H1 (cell line): Measurements from ENCODE around the gene FAT1. TPM values are rescaled to one million over a fixed set of nuclear protein-coding genes. Genes with fewer than 3 reads are reported as not detected.

Source experiments
- CTCF ChIA-PET: fragments of 300-600 bp; sonication (Branson Sonifier 250); formaldehyde crosslinking; loops from one replicate; lab custom pipeline; 2021; ENCODE audit not compliant: partially characterized antibody; lab: Charles Lee
- POLR2A ChIA-PET: fragments of 300-600 bp; sonication (Branson Sonifier 250); formaldehyde crosslinking; loops from one replicate; lab custom pipeline; 2021; ENCODE audit warnings: inconsistent platforms; ENCODE audit not compliant: partially characterized antibody; lab: Charles Lee
- DNase-seq, 2 experiments: peaks; one replicate each; pipeline versions ENCODE4 v3.0.0 to v3.0.0-alpha.2; 2010 to 2022; ENCODE audit warnings: low spot score in 2 of 2, low read depth in 1 of 2, mixed read lengths in 1 of 2
- FAIRE-seq: peaks from 2 replicates; lab custom pipeline; 2011; peaks lifted over from hg19 to GRCh38; lab: Jason Lieb, UNC
- H2AFZ ChIP-seq: 2 replicates; pipeline ENCODE4 v1.8.1; 2012; ENCODE audit warnings: low read length, inconsistent platforms
- H2AK5ac ChIP-seq: 2 replicates; pipeline ENCODE4 v1.6.1; 2013; ENCODE audit warnings: low read depth, low read length
- H2BK120ac ChIP-seq: replicated peaks from 2 replicates; pipeline ENCODE3; 2013; ENCODE audit warnings: low read depth, low read length, inconsistent platforms
- H2BK12ac ChIP-seq: 2 replicates; pipeline ENCODE4 v1.6.1; 2013; ENCODE audit warnings: low read depth, low read length
- H2BK15ac ChIP-seq: 2 replicates; pipeline ENCODE4 v1.6.1; 2013; ENCODE audit warnings: low read length
- H2BK20ac ChIP-seq: 2 replicates; pipeline ENCODE4 v1.6.1; 2013; ENCODE audit warnings: low read length
- H2BK5ac ChIP-seq: 2 replicates; pipeline ENCODE4 v1.6.1; 2013; ENCODE audit warnings: low read depth, low read length
- H3K14ac ChIP-seq: 2 replicates; pipeline ENCODE4 v1.6.1; 2013; ENCODE audit warnings: inconsistent platforms; ENCODE audit not compliant: insufficient read length
- H3K18ac ChIP-seq: 2 replicates; pipeline ENCODE4 v1.6.1; 2013; ENCODE audit warnings: low read length; ENCODE audit errors: extremely low read depth
- H3K23ac ChIP-seq: 2 replicates; pipeline ENCODE4 v1.6.1; 2013; ENCODE audit warnings: inconsistent platforms; ENCODE audit not compliant: insufficient read length
- H3K23me2 ChIP-seq: 2 replicates; pipeline ENCODE4 v1.6.1; 2013; ENCODE audit warnings: low read depth, low read length
- H3K27ac ChIP-seq: 2 replicates; pipeline ENCODE4 v1.6.1; 2011; ENCODE audit warnings: low read depth, low read length, inconsistent platforms
- H3K27me3 ChIP-seq, 4 experiments: replicated peaks in 1 of 4; 1 replicate in 1 of 4; 2 replicates in 3 of 4; pipeline versions ENCODE4 v1.6.1 to v1.8.1; 2011 to 2013; ENCODE audit warnings: low read length in 3 of 4, mild to moderate bottlenecking in 3 of 4, inconsistent platforms in 2 of 4, mixed read lengths in 2 of 4, moderate library complexity in 1 of 4; ENCODE audit not compliant: control insufficient read depth in 3 of 4, insufficient read depth in 3 of 4; ENCODE audit errors: extremely low read depth in 1 of 4
- H3K36me3 ChIP-seq, 4 experiments: 2 replicates each; pipeline versions ENCODE4 v1.6.1 to v1.8.1; 2011 to 2013; ENCODE audit warnings: mild to moderate bottlenecking in 4 of 4, low read length in 3 of 4, moderate library complexity in 2 of 4, control low read depth in 1 of 4, inconsistent platforms in 1 of 4; ENCODE audit not compliant: insufficient read depth in 4 of 4, control insufficient read depth in 2 of 4
- H3K4ac ChIP-seq: replicated peaks from 2 replicates; pipeline ENCODE3; 2013; ENCODE audit warnings: low read length, low read depth, mixed read lengths, inconsistent platforms; ENCODE audit not compliant: insufficient read length
- H3K4me1 ChIP-seq, 4 experiments: replicated peaks in 1 of 4; 1 replicate in 1 of 4; 2 replicates in 3 of 4; pipeline versions ENCODE4 v1.6.1 to v1.8.1; 2011 to 2013; ENCODE audit warnings: low read length in 3 of 4, inconsistent platforms in 2 of 4, mixed read lengths in 1 of 4; ENCODE audit not compliant: insufficient read depth in 4 of 4, control insufficient read depth in 3 of 4
- H3K4me2 ChIP-seq, 2 experiments: 2 replicates each; pipeline versions ENCODE4 v1.6.1 to v1.8.1; 2011 to 2013; ENCODE audit warnings: low read depth in 2 of 2, low read length in 2 of 2, control low read depth in 1 of 2, inconsistent platforms in 1 of 2, mild to moderate bottlenecking in 1 of 2; ENCODE audit not compliant: insufficient read depth in 1 of 2
- H3K4me3 ChIP-seq, 4 experiments: fragments of 200-600, 300-600 bp in 1 of 4; sonication (generic), shearing (Covaris generic), sonication (Bioruptor Twin) in 1 of 4; 2 replicates each; pipeline versions ENCODE4 v1.5.1 to v1.8.1; 2011 to 2016; ENCODE audit warnings: low read length in 4 of 4, low read depth in 3 of 4, control low read depth in 2 of 4, inconsistent platforms in 2 of 4, mild to moderate bottlenecking in 2 of 4, mixed read lengths in 1 of 4, moderate library complexity in 1 of 4; ENCODE audit not compliant: insufficient read depth in 2 of 4; ENCODE audit errors: extremely low read depth in 1 of 4
- H3K56ac ChIP-seq: replicated peaks from 2 replicates; pipeline ENCODE3; 2013; ENCODE audit warnings: low read depth, mild to moderate bottlenecking, mixed read lengths, low read length, inconsistent platforms; ENCODE audit not compliant: insufficient read length
- H3K79me1 ChIP-seq: 2 replicates; pipeline ENCODE4 v1.6.1; 2013; ENCODE audit warnings: low read depth, low read length, control low read depth
- H3K79me2 ChIP-seq, 2 experiments: 2 replicates each; pipeline versions ENCODE4 v1.6.1 to v1.8.1; 2012 to 2013; ENCODE audit warnings: low read length in 2 of 2, mild to moderate bottlenecking in 2 of 2, inconsistent platforms in 1 of 2; ENCODE audit not compliant: insufficient read depth in 2 of 2, control insufficient read depth in 1 of 2
- H3K9ac ChIP-seq, 4 experiments: replicated peaks in 1 of 4; 1 replicate in 1 of 4; 2 replicates in 3 of 4; pipeline versions ENCODE4 v1.6.1 to v1.8.1; 2011 to 2013; ENCODE audit warnings: low read depth in 3 of 4, low read length in 3 of 4, control low read depth in 2 of 4, mild to moderate bottlenecking in 2 of 4, moderate library complexity in 2 of 4, inconsistent platforms in 1 of 4; ENCODE audit errors: extremely low read depth in 1 of 4
- H3K9me3 ChIP-seq, 2 experiments: 2 replicates each; pipeline versions ENCODE4 v1.6.1 to v1.8.1; 2012 to 2013; ENCODE audit warnings: mild to moderate bottlenecking in 2 of 2, moderate library complexity in 2 of 2, control low read depth in 1 of 2, inconsistent platforms in 1 of 2, low read depth in 1 of 2, low read length in 1 of 2, mixed read lengths in 1 of 2; ENCODE audit not compliant: insufficient read depth in 2 of 2
- H4K20me1 ChIP-seq, 2 experiments: replicated peaks in 1 of 2; 2 replicates each; pipeline versions ENCODE3 to v1.8.1; 2011 to 2013; ENCODE audit warnings: inconsistent platforms in 2 of 2, low read length in 2 of 2, mild to moderate bottlenecking in 1 of 2; ENCODE audit not compliant: insufficient read depth in 2 of 2, control insufficient read depth in 1 of 2
- H4K5ac ChIP-seq: 2 replicates; pipeline ENCODE4 v1.6.1; 2013; ENCODE audit warnings: low read length, low read depth, mixed read lengths, inconsistent platforms; ENCODE audit not compliant: insufficient read length
- H4K8ac ChIP-seq: 2 replicates; pipeline ENCODE4 v1.8.0; 2013; ENCODE audit warnings: mild to moderate bottlenecking, moderate library complexity, low read length, inconsistent platforms; ENCODE audit not compliant: insufficient read depth; ENCODE audit errors: extremely low read depth
- H4K91ac ChIP-seq: replicated peaks from 2 replicates; pipeline ENCODE3; 2013; ENCODE audit warnings: low read length, mixed read lengths, inconsistent platforms; ENCODE audit not compliant: insufficient read length
- GTF2F1 ChIP-seq: IDR thresholded peaks from 2 replicates; pipeline ENCODE4 v1.6.1; 2012; ENCODE audit warnings: low read depth, low read length, improper control_type of control experiment, borderline replicate concordance
- MAFK ChIP-seq: IDR thresholded peaks from 2 replicates; pipeline ENCODE4 v1.6.1; 2012; ENCODE audit warnings: low read depth, mild to moderate bottlenecking, improper control_type of control experiment, low read length
- RFX5 ChIP-seq: IDR thresholded peaks from 2 replicates; pipeline ENCODE4 v1.6.1; 2011; ENCODE audit warnings: low read depth, low read length, improper control_type of control experiment, borderline replicate concordance
- RNF2 ChIP-seq: fragments of 200-900, 300-1000 bp; sonication (generic); IDR thresholded peaks from 2 replicates; pipeline ENCODE4 v1.7.1; 2016; ENCODE audit warnings: borderline replicate concordance, low read depth, mild to moderate bottlenecking, antibody characterized with exemption, low read length; ENCODE audit not compliant: poor library complexity, severe bottlenecking; ENCODE audit errors: missing control alignments
- SAP30 ChIP-seq: fragments of 300-600 bp; sonication (generic); IDR thresholded peaks from 2 replicates; pipeline ENCODE4 v1.7.1; 2012; ENCODE audit warnings: low read length, moderate library complexity, mild to moderate bottlenecking, inconsistent platforms; ENCODE audit not compliant: insufficient read depth, insufficient replicate concordance
- SIX5 ChIP-seq: IDR thresholded peaks from 2 replicates; pipeline ENCODE4 v1.6.1; 2011; ENCODE audit warnings: mild to moderate bottlenecking, low read depth, low read length
- SP1 ChIP-seq: IDR thresholded peaks from 2 replicates; pipeline ENCODE4 v1.6.1; 2011; ENCODE audit warnings: low read depth, low read length
- SUZ12 ChIP-seq: fragments of 200-600 bp; sonication (generic); IDR thresholded peaks from 2 replicates; pipeline ENCODE4 v1.6.1; 2012; ENCODE audit warnings: mild to moderate bottlenecking, inconsistent platforms, low read length, moderate library complexity, mixed read lengths
- TAF7 ChIP-seq: optimal IDR thresholded peaks from 2 replicates; pipeline ENCODE3; 2011; ENCODE audit warnings: low read depth, mild to moderate bottlenecking, inconsistent platforms, low read length, moderate library complexity, borderline replicate concordance
- TBP ChIP-seq: IDR thresholded peaks from 2 replicates; pipeline ENCODE4 v1.6.1; 2011; ENCODE audit warnings: low read depth, low read length, improper control_type of control experiment
- WGBS, 2 experiments: shearing (Covaris generic) in 1 of 2; methylation state at CpG; one replicate each; pipeline versions ENCODE4 v1.1.6 to v1.1.7; 2013 to 2015; ENCODE audit warnings: low lambda C conversion rate in 2 of 2, mixed read lengths in 2 of 2, inconsistent platforms in 1 of 2, low coverage in 1 of 2, missing lambda C conversion rate in 1 of 2; ENCODE audit not compliant: insufficient replicate concordance in 2 of 2, insufficient coverage in 1 of 2, insufficient read length in 1 of 2; ENCODE audit errors: extremely low coverage in 1 of 2, missing lambda C conversion rate in 1 of 2; 5-methylcytosine and 5-hydroxymethylcytosine counted together
- polyA plus RNA-seq, 7 experiments: library from polyadenylated mRNA; depleted of rRNA in 3 of 7; stranded (reverse) in 5 of 7; unstranded in 2 of 7; fragments of >200 nt in 5 of 7; fragments of 200-250 nt in 2 of 7; gene quantifications; 1 replicate in 5 of 7; 2 replicates in 1 of 7; 4 replicates in 1 of 7; pipeline versions ENCODE4 v1.2.1 to v1.2.3, GENCODE V29; 2011 to 2013; ENCODE audit warnings: missing spikeins in 2 of 7, mixed read lengths in 2 of 7
- total RNA-seq: library from RNA; stranded (reverse); fragmentation: NEBNext Ultra II Directional; extraction: Animal tissue kit (Norgen Biotek cat#: 25700); gene quantifications from 2 replicates; pipeline ENCODE4 v1.2.1, GENCODE V29; 2021
- TF ChIP-seq, protein P1 (sequence below): IDR thresholded peaks from 2 replicates; pipeline ENCODE4 v1.6.1; 2011; ENCODE audit warnings: low read depth, mild to moderate bottlenecking, low read length; ENCODE audit not compliant: insufficient read depth
- TF ChIP-seq, protein P2 (sequence below): IDR thresholded peaks from 2 replicates; pipeline ENCODE4 v1.6.1; 2011; ENCODE audit warnings: low read length, improper control_type of control experiment

Gene FAT1
- total and polyA plus RNA-seq, 2 of the 8 experiments (the other 6 are each of a cell fraction or from before 2014, with no cell fraction given) = 94.4 to 137 TPM

- H3K27me3 ChIP-seq = no peaks in the 10 kb centered on the region
- ChIA-PET CTCF (interaction anchor here (2.2 kb wide), 1 partner anchor 11 kb away, joined by 6 read pairs; no protein-coding TSS in a partner anchor), POLR2A (no interaction called here)
- DNase-seq (no peak), FAIRE-seq (no peak)
- no peak overlapping the region for H2BK120ac ChIP-seq
- H2AK5ac ChIP-seq = no peak overlapping the region
- H4K20me1 ChIP-seq = no peaks in the 10 kb centered on the region
- H3K4me3 ChIP-seq = no peak overlapping the region
- no peak overlapping the region for H4K8ac ChIP-seq
- H3K9me3 ChIP-seq = no peaks in the 10 kb centered on the region
- no peak overlapping the region for H4K91ac ChIP-seq
- no peak overlapping the region for H3K56ac ChIP-seq
- no peak overlapping the region for H3K4me2 ChIP-seq
- no peak overlapping the region for H2BK12ac ChIP-seq
- H3K4ac ChIP-seq = no peak overlapping the region
- H2BK20ac ChIP-seq = no peak overlapping the region
- H3K23ac ChIP-seq = no peak overlapping the region
- H2BK15ac ChIP-seq = no peak overlapping the region
- H2BK5ac ChIP-seq = no peak overlapping the region
- H4K5ac ChIP-seq = no peak overlapping the region
- no peaks in the 10 kb centered on the region for H3K79me1 ChIP-seq
- H3K36me3 ChIP-seq = no peaks in the 10 kb centered on the region
- no peaks in the 10 kb centered on the region for H3K79me2 ChIP-seq
- no peak overlapping the region for H3K27ac ChIP-seq
- 88% methylated on average over 6 of the region's 6 CpGs; no CpG with 5 or more reads in 1 of the 2 experiments for WGBS, 2 experiments
- no peak overlapping the region for H3K14ac ChIP-seq
- no peak overlapping the region for H3K18ac ChIP-seq
- H3K9ac ChIP-seq = no peak overlapping the region
- H3K4me1 ChIP-seq = no peaks in the 10 kb centered on the region; a peak in 1 of 7 replicates
- H3K23me2 ChIP-seq = no peaks in the 10 kb centered on the region
- no peak overlapping the region for H2AFZ ChIP-seq
- TF ChIP-seq MAFK (no peak), SP1 (no peak), TAF7 (no peak), SUZ12 (no peak), GTF2F1 (no peak), SIX5 (no peak), RFX5 (no peak), SAP30 (no peak), RNF2 (no peak), TBP (no peak)
- TF ChIP-seq, protein P1, sequence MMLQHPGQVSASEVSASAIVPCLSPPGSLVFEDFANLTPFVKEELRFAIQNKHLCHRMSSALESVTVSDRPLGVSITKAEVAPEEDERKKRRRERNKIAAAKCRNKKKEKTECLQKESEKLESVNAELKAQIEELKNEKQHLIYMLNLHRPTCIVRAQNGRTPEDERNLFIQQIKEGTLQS = no peak
- TF ChIP-seq, protein P2, sequence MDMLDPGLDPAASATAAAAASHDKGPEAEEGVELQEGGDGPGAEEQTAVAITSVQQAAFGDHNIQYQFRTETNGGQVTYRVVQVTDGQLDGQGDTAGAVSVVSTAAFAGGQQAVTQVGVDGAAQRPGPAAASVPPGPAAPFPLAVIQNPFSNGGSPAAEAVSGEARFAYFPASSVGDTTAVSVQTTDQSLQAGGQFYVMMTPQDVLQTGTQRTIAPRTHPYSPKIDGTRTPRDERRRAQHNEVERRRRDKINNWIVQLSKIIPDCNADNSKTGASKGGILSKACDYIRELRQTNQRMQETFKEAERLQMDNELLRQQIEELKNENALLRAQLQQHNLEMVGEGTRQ = no peak
Measured at GRCh38 chr4:186746581-186746980, 22.9 kb upstream of the FAT1 start.
